Measurements from ENCODE around the gene ENAH.

- no peak for TF ChIP-seq EZH2phosphoT487 (IDR thresholded peaks at IDR 0.05; ENCODE audit: low read depth)
- TF ChIP-seq, protein P1, sequence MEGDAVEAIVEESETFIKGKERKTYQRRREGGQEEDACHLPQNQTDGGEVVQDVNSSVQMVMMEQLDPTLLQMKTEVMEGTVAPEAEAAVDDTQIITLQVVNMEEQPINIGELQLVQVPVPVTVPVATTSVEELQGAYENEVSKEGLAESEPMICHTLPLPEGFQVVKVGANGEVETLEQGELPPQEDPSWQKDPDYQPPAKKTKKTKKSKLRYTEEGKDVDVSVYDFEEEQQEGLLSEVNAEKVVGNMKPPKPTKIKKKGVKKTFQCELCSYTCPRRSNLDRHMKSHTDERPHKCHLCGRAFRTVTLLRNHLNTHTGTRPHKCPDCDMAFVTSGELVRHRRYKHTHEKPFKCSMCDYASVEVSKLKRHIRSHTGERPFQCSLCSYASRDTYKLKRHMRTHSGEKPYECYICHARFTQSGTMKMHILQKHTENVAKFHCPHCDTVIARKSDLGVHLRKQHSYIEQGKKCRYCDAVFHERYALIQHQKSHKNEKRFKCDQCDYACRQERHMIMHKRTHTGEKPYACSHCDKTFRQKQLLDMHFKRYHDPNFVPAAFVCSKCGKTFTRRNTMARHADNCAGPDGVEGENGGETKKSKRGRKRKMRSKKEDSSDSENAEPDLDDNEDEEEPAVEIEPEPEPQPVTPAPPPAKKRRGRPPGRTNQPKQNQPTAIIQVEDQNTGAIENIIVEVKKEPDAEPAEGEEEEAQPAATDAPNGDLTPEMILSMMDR (IDR thresholded peaks at IDR 0.05; ENCODE audit: low read depth, low read length) = no peak
Measured at GRCh38 chr1:225500624-225501192, 152.2 kb downstream of the ENAH start.
